HG03139 (cell line): ENCODE data around the gene TMEM9B.

Experiments
- ATAC-seq: cut with Tn5 transposase; IDR thresholded peaks from one replicate; pipeline ENCODE4 v1.9.1; 2021; ENCODE audit not compliant: unreplicated experiment

Gene TMEM9B

GRCh38 chr11:8930456-8931175, 33.6 kb downstream of the TMEM9B start:
- ATAC-seq, result no peak

- no peak for ATAC-seq
These were observed 35.1 kb downstream of the TMEM9B start for GRCh38 chr11:8928981-8929615.

DNA sequence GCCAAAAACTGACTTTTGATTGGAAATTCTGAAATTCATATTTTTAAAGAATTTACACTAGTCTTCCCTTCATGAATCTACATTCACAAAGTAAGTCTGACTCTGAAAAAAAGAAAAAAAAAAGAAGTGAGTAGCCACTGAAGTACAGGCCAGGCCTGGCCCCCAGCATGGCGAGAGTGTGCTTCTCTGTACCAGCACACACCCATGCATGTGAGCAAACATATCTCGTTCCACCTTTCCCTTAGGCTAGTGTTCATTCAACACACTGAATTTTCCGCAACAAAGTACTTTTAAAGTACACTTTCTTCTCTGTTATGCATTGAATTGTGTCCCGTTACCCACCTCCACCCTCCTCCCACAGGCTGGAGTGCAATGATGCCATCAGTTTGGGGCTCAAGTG, 36.0 kb downstream of the TMEM9B start:
- ATAC-seq, result no peak

GRCh38 chr11:8927233-8927632, 37.0 kb downstream of the TMEM9B start:
- ATAC-seq, result no peak

DNA sequence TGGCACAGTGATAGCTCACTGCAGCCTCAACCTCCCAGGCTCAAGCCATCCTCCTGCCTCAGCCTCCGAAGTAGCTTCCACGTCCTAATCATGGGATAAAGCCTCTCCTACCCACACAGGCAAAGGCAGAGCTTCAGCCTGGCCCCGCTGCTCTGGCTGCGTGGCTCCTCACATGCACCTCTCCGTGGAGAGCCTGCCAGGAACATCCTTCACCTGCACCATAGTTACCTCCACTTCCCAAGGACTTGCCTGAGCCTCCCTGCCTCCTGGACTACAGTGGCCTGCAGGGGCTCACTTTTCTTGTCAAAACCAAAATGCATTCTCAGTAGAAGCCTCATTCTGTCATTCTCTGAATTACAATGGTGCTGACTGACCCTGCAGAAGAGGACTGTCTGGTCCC, 38.0 kb downstream of the TMEM9B start:
- no peak for ATAC-seq

- no peak for ATAC-seq
These were observed 38.5 kb downstream of the TMEM9B start for GRCh38 chr11:8925711-8926110.

DNA sequence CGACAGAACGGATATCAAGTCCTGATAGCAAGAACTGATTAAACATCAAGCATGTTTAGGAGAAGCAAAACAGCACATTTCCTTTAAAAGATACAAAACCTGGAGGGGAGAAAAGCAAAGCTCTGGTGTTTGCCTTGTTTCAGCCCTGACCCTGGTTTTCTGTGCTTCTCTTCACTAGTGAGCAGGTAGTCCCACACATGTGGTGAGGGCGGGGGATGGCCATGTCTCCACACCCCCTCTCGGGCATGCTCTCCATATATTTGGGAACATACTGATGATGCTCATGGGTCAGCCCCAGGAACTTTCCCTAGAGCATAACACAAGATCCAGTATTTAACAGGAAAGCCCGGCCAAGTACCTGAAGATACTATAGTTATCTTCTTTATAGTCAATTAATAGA, 41.6 kb downstream of the TMEM9B start:
- no peak for ATAC-seq

DNA sequence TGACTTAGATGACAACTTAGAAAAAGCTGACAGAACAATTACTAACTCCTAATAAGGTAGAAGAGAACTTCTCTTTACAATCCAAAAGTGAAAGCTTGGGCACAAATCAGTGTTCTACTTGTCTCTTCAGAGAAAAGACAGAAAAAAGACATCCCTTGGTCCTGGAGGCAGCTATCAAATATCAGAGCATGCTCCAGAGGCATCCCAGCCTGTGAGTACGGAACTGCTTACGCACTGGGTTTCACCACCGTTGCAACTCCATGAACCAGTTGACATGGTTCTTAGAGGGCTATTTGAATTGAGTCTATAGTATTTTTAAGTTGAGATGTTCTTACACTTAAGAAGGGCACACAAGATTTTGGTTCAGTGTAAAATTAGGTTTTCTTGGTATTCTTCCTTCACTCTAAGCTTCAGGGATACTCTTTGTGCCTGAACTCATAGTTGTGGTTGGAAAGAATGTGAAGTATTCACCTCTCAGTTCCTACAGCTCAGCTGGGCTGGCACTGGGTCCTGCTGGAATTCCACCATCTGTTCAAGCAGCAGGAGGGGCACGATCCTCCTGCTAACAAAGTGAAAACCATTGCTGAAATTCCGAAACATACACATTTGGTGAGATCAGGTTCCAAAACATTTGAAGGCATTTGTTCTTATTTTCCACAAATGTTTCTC, 47.0 kb downstream of the TMEM9B start:
- no peak for ATAC-seq

GRCh38 chr11:8914661-8915018, 49.6 kb downstream of the TMEM9B start:
- no peak for ATAC-seq

DNA sequence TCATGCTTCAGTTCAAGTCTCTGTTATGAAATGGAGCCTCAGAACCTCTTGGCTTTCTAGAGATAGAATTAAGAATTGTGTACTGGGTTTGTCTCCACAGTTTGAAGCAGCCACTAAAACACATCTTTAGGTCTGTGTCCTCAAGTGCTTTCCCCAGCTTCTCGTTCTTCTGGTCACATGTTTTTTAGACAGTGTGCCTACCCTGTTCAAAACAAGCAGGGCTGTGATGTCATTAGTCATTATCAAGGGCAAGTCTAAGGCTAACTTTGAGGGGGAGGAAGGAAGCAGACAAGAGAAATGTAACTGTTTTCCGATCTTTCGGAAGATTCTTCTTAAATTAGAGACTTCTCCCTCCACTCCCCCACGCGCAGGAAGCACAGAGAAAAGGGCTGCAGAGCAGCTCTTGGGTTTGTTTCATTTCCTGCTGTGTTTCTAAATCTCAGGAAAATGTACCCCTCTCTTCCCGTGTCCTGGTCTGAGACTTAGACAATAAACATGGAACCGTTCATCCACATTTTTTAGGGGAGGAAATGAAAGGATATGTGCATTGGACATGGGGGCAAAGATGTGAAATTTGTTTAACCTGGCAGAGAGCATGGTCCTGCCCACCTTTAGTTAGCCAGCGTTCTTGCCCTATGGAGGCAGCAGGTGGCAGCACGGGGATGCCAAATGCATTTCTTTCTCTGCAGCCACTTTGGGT, 50.1 kb downstream of the TMEM9B start:
- no peak for ATAC-seq

GRCh38 chr11:8911029-8911823, 53.0 kb downstream of the TMEM9B start, which contains the start of gene AKIP1:
Gene AKIP1, plus strand, starts transcription at chr11:8911189. Its CDS starts 261 bp downstream, at chr11:8911450.
- peak; percentile 68 for ATAC-seq

GRCh38 chr11:8910649-8911026, 53.6 kb downstream of the TMEM9B start:
- ATAC-seq, result peak; percentile 2

DNA sequence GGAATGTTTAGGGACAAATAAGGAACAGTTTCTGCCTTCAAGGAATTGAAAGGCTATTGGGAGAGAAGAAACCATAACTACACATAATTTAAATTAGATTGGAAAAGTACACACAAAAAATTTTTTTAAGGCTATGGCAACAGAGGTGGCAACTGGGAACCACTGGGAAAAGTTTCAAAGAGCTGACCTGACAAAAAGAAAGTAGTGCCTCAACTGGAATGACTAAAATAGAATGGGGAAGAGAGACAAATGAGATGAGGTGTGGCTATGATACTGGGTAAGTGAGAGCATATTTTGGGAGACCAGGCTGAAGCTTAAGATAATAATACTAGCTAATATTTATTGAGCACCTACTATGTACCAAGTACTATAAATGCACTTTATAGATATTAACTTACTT, 56.1 kb downstream of the TMEM9B start:
- ATAC-seq, result no peak

GRCh38 chr11:8907116-8907515, 57.1 kb downstream of the TMEM9B start:
- ATAC-seq, result no peak

DNA sequence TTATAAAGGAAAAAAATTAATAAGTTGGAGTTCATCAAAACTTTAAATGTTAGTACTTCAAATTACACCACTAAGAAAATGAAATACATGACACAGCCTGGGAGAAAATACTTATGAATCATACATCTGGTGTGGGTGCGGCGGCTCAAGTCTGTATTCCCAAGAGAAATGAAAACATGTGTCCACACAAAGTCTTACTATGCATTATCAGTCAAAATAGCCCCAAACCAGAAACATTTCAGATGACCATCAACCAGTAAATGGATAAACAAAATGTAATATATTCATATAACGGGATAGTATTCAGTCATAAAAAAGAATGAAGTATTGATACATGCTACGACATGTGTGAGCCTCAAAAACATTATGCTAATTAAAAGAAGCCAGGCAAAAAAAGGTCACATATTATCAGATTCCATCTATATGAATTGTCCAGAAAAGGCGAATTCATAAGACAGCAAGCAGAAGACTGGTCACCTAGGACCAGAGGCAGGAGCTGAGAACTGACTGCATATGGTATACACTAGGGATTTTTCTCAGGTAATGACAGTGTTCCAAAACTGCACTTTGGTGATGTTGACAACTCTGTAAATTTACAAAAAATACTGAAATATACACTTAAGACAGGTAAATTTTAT, 58.6 kb downstream of the TMEM9B start:
- ATAC-seq, result no peak

DNA sequence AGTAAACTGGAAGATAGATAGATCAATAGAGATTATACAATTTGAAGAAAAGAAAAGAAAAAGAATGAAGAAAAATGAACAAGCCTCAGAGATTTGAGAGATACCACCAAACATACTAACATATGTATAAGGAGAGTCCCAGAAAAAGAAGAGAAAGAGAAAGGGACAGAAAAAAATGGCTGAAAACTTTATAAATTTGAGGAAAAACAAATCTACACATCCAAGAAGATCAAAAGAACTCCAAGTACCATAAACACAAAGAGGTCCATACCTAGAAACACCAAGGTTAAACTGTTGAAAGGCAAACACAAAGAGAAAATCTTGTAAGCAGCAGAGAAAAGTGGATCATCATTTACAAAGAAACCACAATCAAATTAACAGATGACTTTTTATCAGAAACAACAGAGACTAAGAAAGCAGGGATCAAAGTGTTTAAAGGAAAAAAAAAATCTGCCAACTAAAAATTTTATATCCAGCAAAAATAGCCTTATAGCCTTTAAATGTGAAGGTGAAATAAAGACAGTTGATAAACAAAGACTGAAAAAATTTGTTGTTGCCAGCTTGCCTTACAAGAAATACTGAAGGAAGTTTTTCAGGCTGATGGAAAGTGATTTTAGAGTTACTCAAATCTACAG, 65.0 kb downstream of the TMEM9B start:
- no peak for ATAC-seq
